T1000 (cell line): ENCODE data around the gene RIPOR2.
A peak's percentile ranks its signal among the peaks of the same experiment; 100 is the strongest.
"Not testable (repeated sequence)": the region's sequence is repeated elsewhere in the genome, so short reads cannot be mapped to it uniquely, and the experiment has no call there.

ENCODE experiments used
- DNase-seq: peaks from one replicate; lab custom pipeline; 2025; ENCODE audit warnings: mixed read lengths; lab: John Stamatoyannopoulos, UW

Gene RIPOR2

DNA sequence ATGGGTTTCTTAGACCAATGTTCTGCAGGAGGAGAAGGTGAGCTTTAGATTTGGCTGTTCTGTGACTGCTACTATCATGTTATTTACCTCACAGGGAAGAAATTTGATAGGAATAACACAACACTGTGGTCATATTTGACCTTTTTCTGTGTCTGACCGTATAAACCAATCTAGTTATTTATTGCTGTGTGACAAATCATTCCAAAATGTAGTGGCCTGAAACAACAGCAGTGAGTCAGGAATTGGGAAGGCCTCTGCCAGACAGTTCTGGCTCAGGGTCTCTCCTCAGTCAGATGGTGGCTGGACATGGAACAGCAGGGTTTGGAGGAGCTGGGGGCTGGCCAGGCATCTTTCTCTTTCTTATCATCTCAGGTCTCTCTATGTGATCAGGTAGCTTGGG lies 33.0 kb downstream of the RIPOR2 start:
- DNase-seq, result peak; percentile 51

DNA sequence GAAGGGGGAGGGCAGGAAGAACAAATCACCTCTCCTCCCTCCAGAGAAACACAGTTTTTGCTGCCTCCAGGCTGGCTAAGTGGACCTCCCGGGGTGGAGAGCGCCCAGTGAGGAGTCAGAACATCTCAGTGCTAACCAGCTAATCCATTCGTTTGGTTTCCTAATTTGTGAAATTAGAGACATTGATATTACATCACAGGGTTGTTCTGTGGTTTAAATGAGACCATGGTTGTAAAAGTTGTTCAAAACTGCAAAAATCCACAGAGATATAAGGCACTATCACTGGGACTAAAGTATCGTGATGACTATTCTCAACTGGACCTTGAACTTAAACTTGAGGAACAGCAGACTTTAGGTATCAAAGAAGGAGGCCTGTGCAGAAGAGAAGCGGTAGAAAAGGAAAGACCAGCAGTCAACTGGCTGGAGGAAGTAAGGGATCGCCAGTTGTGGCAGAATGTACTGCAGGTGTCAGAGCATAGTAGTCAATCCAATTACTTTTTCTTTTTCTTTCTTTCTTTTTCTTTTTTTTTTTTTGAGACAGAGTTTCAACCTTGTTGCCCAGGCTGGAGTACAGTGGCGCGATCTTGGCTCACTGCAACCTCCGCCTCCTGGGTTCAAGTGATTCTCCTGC lies 33.9 kb downstream of the RIPOR2 start:
- no peak for DNase-seq

DNA sequence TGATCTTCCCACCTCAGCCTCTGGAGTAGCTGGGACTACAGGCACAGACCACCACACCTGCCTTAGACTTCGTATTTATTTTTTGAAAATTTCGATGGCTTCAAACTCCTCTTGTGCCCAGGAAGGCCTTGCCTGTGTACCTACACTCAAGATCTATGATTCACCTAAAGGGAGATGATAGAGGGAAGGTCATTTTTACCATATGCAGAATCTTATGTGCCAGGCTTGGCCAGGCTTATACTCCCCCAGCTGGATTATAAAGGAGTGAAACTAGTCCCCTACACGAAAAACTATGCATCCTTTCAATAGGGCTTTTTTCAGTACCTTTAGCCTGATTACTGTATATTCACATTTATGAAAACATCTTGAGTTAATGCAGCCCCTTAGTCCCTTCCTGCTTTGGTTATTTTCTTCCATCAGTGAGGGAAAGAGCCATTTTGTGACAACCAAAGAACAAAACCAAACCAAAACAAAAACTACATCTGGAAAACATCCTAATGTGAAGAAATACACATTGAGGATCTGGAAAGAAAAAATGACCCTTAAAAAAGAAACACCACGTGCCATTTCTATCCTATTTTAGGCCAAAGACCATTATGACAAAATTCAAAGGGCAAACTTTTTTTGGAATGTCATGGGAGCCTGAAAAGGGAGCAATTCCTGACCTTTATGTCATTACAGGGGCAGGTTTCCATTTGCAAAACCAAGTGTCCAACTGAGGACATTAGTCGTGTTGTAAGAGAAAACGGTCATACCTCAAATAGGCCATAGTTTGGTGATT lies 34.7 kb downstream of the RIPOR2 start:
- DNase-seq, result no peak

DNA sequence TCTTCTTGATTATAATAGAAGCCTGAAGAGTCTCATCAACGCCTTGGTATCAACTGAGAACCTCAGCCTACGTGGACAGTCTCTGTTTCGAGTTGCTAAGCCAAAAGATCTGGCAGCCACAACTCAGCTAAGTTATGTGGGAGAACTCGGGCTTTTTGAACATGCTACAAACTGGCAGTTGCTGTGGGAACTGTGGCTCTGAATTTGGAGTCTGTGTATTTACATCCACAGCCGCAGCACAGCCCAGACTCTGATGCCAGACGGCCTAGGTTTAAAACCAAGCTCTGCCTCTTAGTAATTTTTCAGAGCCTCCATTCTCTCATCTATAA lies 35.8 kb downstream of the RIPOR2 start:
- no peak for DNase-seq

DNA sequence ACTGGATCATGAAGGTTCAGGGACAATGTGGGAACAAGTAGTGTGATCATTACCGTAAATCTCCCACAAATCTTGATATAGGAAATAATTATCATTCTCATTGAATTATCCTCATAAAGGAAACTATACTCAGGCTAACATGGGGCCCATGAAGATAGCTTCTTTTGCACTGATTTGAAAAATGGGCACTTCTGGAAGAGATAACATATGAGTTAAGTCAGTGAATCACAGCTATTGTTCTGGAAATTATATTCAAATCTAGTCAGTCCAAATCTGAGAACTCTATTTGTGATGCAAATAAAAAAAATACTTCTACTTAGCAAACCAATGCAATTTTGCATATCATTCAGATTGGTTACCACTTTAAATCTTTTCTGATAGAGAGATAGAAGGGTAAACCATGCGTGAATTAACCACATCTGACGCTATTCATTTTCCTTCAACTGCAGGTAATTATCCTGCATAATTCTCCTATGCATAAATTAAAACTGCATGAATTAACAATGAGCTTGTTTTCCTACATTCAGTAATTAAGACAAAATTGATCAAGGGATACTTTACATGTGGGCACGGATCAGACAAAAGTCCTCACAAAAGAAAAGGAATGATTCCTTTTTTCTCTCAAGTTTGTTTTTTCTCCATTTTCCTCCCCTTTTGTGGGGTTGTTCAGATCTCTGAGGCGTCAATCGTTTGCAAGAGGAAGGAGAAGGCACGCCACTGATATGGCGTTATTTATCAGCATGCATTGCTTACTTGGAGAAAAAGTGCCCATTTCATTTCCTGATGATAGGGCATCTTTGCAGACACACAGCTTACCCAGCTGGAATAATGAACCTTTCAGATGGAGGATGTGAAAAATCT lies 36.4 kb downstream of the RIPOR2 start:
- DNase-seq, result no peak

DNA sequence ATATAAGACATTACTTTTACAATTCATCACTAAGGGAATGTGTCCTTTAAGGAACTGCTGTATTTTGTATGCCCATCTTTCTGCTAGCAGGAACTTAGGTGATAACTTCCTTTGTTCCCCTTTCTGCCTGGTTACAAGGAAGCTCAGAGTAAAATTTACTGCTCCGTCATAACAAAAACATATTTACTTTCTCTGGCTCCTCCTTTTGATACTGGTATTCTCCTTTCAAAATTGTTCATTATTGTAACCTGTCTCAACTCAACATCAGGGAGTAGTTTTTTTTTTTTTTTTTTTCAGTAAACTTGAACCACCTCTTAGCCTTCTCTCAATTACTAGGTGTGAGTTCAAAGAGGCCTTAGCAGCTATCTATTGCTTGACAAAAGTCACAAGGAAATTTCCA lies 37.1 kb downstream of the RIPOR2 start:
- DNase-seq, result no peak

DNA sequence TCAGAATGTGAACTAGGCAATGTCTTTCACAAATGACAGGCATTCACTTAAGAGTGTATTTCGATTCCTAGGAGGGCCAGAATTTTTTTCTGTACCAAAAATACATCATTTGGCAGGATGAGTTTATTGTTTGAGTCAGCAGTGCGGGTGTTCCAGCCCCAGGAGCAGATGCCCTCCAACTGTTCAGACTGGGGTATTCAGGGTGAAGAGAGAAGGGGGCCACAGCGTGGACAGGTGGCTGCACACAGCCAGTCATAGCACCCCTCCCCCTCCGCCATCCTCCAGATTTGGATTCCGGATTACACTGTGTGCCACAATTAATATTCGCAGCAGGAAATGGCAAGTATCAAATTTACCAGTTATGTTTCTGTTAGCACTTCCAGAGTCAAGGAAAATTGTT lies 38.6 kb downstream of the RIPOR2 start:
- DNase-seq, result no peak

DNA sequence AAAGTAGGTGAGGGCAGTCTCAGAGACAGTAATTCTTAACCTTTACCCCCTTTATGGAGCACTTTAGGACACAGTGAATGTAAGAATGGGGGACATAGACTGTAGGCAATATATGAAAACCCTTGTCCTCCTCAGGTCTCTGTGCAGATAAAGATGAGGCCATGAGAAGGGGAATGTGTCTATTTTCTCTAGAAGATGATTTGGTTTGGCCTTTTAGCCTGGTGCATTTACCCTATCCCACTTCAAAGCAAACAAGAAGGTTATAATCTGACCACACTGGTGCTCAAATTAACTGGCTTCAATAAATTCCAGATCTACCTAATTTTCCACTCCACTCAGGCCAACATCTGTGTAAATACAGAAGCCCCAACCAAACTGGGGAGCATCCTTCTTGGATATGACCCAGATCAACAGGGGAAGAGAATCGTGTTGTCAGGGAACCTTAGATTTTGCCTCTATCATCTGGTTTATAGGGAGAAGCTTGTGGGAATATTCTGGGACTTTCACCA lies 42.4 kb downstream of the RIPOR2 start:
- no peak for DNase-seq

DNA sequence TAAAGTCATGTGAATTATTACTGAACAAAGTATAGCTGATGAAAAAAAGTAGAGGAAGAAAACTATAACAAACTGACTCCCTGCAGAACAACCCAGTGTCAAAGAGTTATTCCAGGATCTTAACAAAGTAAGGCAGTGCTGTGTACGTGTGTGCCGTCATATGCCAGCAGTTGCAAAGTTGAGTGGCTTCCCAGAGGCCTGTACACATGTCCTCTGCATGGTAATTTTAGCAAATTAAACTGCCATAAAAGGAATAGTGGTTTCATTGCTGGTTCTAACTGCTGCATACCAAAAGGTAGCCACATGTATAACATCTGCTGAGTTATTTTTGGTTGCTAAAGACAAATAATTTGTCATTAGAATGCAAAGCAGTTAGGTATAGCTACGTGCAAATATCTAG lies 44.8 kb downstream of the RIPOR2 start:
- DNase-seq, result no peak

DNA sequence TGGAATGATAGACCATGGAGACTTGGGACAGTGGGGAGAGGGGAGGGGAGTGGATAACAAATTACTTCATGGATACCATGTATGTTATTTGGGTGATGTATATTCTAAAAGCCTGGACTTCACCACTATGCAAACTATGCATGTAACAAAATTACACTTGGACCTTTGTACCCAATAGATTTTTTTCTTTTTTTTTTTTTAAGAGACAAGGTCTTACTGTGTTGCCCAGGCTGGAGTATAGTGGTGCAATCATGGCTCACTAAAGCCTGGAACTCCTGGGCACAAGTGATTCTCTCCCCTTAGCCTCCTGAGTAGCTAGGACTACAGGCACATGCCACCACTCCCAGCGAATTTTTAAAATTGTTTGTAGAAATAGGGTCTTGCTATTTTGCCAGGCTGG lies 45.3 kb downstream of the RIPOR2 start:
- DNase-seq, result no peak

DNA sequence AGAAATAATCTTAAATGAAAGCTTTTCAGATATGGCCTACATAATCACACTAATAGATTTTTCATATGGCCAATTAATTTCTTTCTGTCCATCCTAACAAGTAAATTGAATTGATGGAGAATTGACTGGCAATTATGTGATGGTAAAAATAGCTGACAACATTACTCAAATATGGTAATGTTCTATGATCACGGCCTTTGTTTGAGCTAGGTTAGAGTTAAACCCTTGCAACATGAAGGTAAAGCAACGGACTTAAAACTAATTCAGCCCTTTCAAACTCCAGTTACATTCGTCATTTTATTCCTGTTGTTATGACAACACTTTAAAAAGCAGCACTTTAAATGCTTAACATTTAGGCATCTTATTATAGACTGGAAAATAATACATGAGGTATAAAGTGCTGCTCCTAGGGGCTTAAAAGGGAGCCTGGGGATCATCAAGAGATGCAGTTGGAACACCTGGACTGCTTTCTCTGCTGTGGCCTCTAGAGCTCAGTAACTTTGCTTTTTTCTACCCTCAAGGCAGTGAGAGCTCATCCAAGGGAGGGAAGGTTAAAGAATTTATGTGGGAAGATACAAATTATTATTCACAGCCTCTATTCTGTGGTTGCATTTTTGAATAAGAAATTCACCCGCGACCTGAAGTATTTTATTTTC lies 46.9 kb downstream of the RIPOR2 start:
- no peak for DNase-seq

DNA sequence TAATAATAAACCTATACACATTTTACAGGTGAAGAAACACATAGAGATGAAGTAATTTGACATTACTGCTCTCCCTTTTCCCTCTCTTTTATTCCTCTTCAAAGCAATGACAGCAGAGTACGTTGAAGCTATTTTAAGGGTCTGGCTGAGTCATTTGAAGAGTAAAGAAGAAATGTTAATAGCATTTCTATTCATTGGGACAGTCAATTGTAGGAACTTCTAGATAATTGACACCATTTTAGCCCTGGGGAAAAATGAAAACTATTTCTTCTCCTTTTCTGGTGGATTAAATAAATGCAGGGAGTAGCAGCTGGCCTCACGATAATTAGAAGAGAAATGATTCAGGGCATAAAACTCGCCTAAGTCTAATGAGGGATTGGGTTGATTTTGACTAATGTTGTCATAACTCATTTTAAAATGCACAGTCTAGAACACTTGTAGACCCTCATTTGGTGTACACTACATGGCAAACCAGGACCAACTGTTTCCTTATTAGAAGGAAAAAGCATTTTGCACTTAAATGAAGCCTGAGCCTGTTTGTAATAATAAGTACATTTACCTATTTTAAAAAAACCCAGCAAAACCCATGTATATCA lies 48.1 kb downstream of the RIPOR2 start:
- no peak for DNase-seq

DNA sequence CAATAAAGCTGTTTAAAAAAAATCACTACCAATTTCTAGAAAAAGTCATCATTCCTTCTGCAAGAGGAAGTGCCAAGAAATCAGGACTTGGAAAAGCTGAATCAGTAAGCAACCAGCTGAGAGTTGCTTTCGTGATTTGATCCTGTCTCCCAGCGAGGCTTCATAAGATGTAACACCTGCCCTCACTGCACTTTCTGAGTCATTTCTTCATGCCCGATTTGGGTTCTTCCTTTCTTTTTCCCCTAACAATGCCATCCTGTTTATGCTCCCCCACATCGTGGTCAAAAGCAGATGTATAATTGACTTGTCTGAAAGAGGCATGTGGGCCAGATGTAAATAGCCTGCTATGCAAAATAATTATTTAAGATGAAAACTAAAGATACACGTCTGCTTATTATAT lies 52.1 kb downstream of the RIPOR2 start:
- DNase-seq, result no peak

DNA sequence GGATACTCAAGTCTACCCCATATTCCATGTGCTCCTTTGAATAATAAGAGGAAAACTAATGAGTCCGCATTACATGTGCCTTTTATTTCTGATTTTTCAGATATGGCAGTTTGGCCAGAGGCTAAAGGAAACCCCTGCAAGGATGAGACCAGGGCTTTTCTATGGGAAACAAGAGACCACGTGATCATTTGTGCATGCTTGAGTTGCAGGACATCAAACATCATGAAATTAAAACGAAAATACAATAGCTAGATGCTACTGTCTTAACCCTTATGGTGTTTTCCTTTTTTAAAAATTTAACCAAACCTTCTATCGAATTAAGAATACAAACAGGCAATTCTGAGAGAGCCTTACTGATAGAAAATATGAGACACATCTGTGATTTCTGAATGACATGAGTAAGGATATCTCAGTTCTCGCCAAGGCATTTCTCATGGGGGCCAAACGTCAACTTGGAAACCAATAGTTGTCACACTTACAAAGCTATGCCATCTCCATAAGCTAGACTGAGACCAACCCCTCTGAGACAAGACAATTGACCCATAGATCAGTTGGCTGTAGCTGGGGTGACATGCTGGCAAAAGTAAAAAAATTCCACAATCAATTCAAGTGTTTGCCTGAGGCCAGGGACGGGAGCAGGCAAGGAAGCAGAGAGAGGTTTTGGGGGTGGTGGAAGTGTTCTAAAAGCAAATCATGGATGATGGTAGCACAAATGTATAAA lies 52.8 kb downstream of the RIPOR2 start:
- DNase-seq, result no peak

DNA sequence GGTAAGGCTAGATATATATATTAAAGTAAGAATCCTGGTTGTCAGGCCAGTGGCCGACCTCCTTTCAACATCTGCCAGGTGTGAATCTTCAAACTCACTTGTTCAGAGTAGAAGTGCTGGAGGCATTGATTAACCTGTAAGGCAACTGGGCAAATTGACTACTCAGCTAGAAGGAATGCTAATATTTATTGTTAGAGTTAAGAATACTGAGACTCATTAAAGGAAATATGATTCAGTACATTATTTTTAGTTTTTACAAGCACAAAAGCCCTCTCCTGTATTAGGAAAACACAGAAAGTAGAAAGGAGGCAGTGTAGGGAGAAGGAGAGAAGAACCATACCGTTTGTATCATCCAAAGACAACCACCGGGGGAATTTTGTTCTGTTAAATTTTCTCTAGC lies 53.5 kb downstream of the RIPOR2 start:
- DNase-seq, result no peak

DNA sequence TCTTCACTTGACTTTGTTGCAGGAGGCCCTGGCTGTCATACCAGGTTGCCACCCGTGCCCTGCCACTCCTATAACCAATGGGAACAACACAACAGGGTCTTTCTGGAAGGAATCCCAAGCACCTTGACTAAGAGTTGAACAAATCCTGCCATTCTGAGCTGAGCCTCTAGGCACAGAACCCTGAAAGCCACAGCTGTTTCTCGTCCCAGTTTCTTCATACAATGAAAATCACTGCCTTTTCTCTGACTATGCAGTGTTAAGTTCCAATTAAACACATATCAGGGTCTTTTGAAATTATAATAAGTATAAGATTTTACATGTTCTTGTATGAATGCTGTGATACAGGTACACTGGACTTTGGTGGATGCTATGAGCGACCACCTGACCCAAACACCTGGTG lies 54.4 kb downstream of the RIPOR2 start:
- DNase-seq, result no peak

DNA sequence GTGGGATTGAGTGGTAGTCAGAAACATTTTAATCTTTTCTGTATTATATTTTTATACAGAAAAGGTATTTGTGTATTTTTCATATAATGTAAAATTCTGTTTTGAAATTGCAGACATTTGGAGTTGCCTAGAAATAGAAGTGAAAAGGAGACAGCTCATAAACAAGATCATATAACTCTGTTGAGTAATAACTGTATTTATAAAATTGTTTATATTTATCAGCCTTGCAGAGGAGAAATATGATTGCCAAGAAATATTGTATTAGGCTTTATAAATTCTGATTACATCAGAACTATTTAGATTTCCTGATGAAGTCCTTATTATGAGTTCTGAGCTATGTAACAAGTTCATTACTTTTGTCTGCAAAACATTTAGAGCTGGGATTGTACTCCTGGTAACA lies 55.3 kb downstream of the RIPOR2 start:
- no peak for DNase-seq

DNA sequence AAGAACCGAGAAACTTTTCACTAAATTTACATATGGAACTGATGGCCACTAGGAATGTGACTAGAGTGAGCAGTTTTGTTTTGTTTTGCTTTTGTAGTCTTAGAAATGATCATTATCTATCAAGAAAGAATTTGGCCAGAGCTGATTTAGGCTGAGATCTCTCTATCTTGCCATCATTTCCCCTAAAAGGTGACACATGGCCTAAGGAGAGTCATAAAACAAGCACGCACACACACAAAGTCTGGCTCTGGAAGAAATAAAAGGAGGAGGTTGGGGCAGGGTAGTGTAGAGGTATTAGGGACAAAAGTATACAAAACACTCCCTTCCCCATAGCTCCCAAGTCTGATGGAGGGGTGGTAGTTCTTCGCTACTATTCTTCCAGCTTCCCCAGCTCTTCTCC lies 56.4 kb downstream of the RIPOR2 start:
- no peak for DNase-seq

DNA sequence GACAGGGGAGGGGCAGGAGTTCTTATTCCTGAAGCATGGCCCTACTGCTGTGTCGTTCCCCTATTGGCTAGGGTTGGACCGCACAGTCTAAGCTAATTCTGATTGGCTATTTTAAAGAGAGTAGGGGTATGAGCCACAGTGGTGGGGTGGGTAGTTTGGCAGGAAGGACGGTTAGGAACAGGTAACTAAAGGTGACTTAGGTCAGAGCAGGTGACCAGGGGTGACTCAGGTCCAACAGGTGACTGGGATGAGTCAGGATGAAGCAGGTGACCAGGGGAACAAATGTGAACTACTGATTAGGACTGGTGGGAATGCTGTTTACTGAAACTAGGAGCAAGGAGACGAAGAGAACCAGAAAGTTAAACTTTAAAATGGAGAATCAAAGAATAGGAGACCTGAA lies 58.0 kb downstream of the RIPOR2 start:
- DNase-seq, result not testable (repeated sequence)

DNA sequence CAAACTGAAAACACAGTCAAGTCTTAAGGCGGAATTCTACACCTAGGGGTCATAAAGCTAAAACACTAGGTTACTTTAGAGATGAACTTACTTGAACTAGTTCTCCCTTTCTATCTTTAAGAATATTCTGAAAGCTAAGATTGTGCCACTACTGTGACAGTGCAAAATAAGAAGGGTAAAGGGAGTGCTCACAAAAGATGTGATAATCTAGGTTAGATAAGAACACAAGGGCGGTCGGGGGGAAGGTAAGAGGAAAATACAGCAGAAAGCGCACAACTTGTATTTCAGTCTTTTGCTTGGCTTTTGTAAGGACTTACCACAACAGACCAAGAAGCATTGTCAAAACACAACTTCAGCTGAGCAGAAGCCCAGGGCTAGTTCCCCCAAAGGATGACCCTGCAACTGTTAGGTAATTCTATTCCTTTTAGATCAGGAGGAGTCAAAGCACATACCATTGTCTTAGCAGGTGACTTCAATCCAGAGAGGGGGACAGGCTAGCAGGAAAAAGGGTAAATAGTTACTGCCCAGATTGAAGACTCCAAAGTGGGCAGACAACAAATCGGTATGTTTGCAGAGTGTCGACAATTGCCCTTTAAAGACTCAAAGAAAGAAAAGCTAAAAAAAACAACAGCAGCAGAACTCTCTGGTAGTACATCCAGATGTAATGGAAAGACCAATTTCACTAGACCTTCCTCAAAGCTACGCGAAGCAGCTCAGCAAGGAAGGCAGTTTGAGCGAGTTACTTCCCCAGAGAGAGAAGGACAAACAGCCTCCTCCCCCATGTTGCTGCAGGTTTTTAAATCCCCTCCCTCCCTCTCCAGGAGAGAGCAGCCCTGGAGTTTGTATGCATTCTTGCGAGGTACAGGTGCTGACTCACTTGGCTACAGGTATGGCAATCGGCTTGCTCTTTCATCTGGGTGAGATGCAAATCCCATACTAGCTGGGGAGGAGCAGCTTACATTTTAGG lies 59.0 kb downstream of the RIPOR2 start:
- no peak for DNase-seq
